GM18907 (cell line): ENCODE results near the gene CEP83.
A peak's percentile ranks its signal among the peaks of the same experiment; 100 is the strongest.

Experiments used
- ATAC-seq: cut with Tn5 transposase; IDR thresholded peaks from one replicate; pipeline ENCODE4 v1.9.1; 2021; ENCODE audit warnings: mild to moderate bottlenecking, moderate library complexity; ENCODE audit not compliant: unreplicated experiment

Gene CEP83

GRCh38 chr12:94273272-94273671, 186.4 kb downstream of the CEP83 start:
- no peak for ATAC-seq

- no peak for ATAC-seq
These were observed 187.4 kb downstream of the CEP83 start for GRCh38 chr12:94272280-94272679.

- no peak for ATAC-seq
These were observed 188.3 kb downstream of the CEP83 start for GRCh38 chr12:94271351-94271750.

GRCh38 chr12:94269316-94269999, 190.2 kb downstream of the CEP83 start:
- no peak for ATAC-seq

- no peak for ATAC-seq
These were observed 191.7 kb downstream of the CEP83 start for GRCh38 chr12:94267921-94268471.

- no peak for ATAC-seq
These were observed 192.2 kb downstream of the CEP83 start for GRCh38 chr12:94267537-94267872.

- no peak for ATAC-seq
These were observed 192.7 kb downstream of the CEP83 start for GRCh38 chr12:94266796-94267536.

- ATAC-seq: no peak
These were observed 193.5 kb downstream of the CEP83 start for GRCh38 chr12:94265966-94266745.

- ATAC-seq: no peak
These were observed 194.1 kb downstream of the CEP83 start for GRCh38 chr12:94265539-94265938.

- no peak for ATAC-seq
These were observed 194.8 kb downstream of the CEP83 start for GRCh38 chr12:94264736-94265485.

GRCh38 chr12:94263905-94264561, 195.6 kb downstream of the CEP83 start:
- no peak for ATAC-seq

GRCh38 chr12:94263011-94263811, 196.5 kb downstream of the CEP83 start:
- peak; percentile 52 for ATAC-seq

GRCh38 chr12:94262228-94263010, 197.2 kb downstream of the CEP83 start:
- ATAC-seq: peak; percentile 69

- no peak for ATAC-seq
These were observed 197.9 kb downstream of the CEP83 start for GRCh38 chr12:94261786-94262185.

GRCh38 chr12:94261119-94261518, 198.5 kb downstream of the CEP83 start:
- no peak for ATAC-seq

GRCh38 chr12:94260717-94261116, 198.9 kb downstream of the CEP83 start:
- ATAC-seq: no peak

- no peak for ATAC-seq
These were observed 199.7 kb downstream of the CEP83 start for GRCh38 chr12:94260017-94260416.

- ATAC-seq: no peak
These were observed 201.1 kb downstream of the CEP83 start for GRCh38 chr12:94258593-94258992.
